Heart right ventricle (tissue), 16 donors: Measurements from ENCODE around the gene NAA11. TPM values are rescaled to one million over a fixed set of nuclear protein-coding genes. Genes with fewer than 3 reads are reported as not detected.

Experiments
- ATAC-seq, 8 donors: fragments of 200-7000 bp; cut with Tn5 transposase; one replicate each; pipeline ENCODE4 v1.9.1; 2020; ENCODE audit warnings: mild to moderate bottlenecking in 8 of 8, moderate library complexity in 8 of 8, moderate number of reproducible peaks in 1 of 8
- DNase-seq, 2 donors: peaks; one replicate each; pipeline ENCODE4 v3.0.0-alpha.2; 2020
- H3K27ac ChIP-seq, 10 donors: fragments of 200-600 bp; sonication (generic) in 2 of 10; one replicate each; pipeline versions ENCODE4 v1.5.0 to v1.8.0; 2020 to 2022; ENCODE audit warnings: mild to moderate bottlenecking in 3 of 10
- H3K27me3 ChIP-seq, 7 donors: fragments of 200-600 bp; one replicate each; pipeline ENCODE4 v1.8.0; 2021 to 2022; ENCODE audit warnings: mild to moderate bottlenecking in 2 of 7
- H3K36me3 ChIP-seq, 9 donors: fragments of 200-600 bp; sonication (generic) in 1 of 9; one replicate each; pipeline versions ENCODE4 v1.5.0 to v1.8.0; 2020 to 2022; ENCODE audit warnings: mild to moderate bottlenecking in 2 of 9
- H3K4me1 ChIP-seq, 9 donors: fragments of 200-600 bp; sonication (generic) in 1 of 9; one replicate each; pipeline versions ENCODE4 v1.5.0 to v1.8.0; 2020 to 2022; ENCODE audit warnings: mild to moderate bottlenecking in 4 of 9
- H3K4me3 ChIP-seq, 10 donors: fragments of 200-600 bp; sonication (generic) in 2 of 10; one replicate each; pipeline versions ENCODE4 v1.5.0 to v1.8.0; 2020 to 2022; ENCODE audit warnings: mild to moderate bottlenecking in 7 of 10, moderate library complexity in 2 of 10
- H3K9me3 ChIP-seq, 11 donors: fragments of 200-600 bp in 10 of 11; sonication (generic) in 2 of 11; one replicate each; pipeline versions ENCODE4 v1.5.0 to v1.8.0; 2013 to 2022; ENCODE audit warnings: mild to moderate bottlenecking in 2 of 11, control low read depth in 1 of 11, moderate library complexity in 1 of 11
- WGBS, 2 donors: extraction: QIAGEN DNeasy Blood & Tissue Kit; methylation state at CpG; one replicate each; pipeline ENCODE4 v1.1.7; 2013; ENCODE audit warnings: inconsistent platforms in 1 of 2; 5-methylcytosine and 5-hydroxymethylcytosine counted together
- intact Hi-C, 10 donors: fragments of 100-400 bp; cut with DNase I; formaldehyde crosslinking; loops; one replicate each; pipeline versions ENCODE4 v1.11.1 to v1.14.2; 2022
- polyA plus RNA-seq, 2 donors: library from polyadenylated mRNA; stranded (reverse); fragments of 200-250 nt; gene quantifications; one replicate each; pipeline ENCODE4 v1.2.3, GENCODE V29; 2013
- total RNA-seq, 10 donors: library from RNA; stranded (reverse); fragmentation: NEBNext Ultra II Directional in 3 of 10; extraction: Animal tissue kit (Norgen Biotek cat#: 25700) in 3 of 10; gene quantifications; one replicate each; pipeline versions ENCODE4 v1.2.1 to v1.2.4, GENCODE V29; 2021 to 2023
- TF ChIP-seq, protein P1 (sequence below), 9 donors: fragments of 200-600 bp; sonication (generic) in 2 of 9; IDR thresholded peaks; one replicate each; pipeline versions ENCODE4 v1.5.0 to v1.8.0; 2021 to 2022; ENCODE audit warnings: antibody characterized with exemption in 9 of 9, mild to moderate bottlenecking in 5 of 9, moderate library complexity in 1 of 9
- donor health status: Arrhythmogenic right ventricular cardiomyopathy.
- donor health status: ischemic (EF 13 %, LVEDD 7.1; RV severe dilation, severe dysfunction).
- donor health status: healthy with polysubstance abuse.
- donor health status: DM: no; HTN: yes; CAD: no.
- donor health status: DM: no; HTN: no; CAD: no.
- donor health status: ischemic (EF 25% LVEDD 6.9; RV normal size, moderate dysfunction).
- donor health status: ischemic (EF 25% LVEDD 5.7; RV mildly dilated, moderate dysfunction).
- donor health status: healthy.
- donor health status: DM: yes; HTN: yes; CAD: no.
- donor health status: Ischemic cardiomyopathy.
- donor health status: ischemic (EF 35%, LVEDD 5.7; RV mildly dilated, moderate dysfunction).
- donor health status: nonischemic (EF 11% LVEDD 7.7; RV severe dilation, severe dysfunction).
- donor health status: DM: yes; HTN: yes; CAD: no.
- donor health status: PGD.
- donor health status: ischemic (EF 29% LVEDD 5.4; RV normal size, mild dysfunction).
- donor health status: nonischemic (EF 23%, LVEDD 6.1; RV moderate dilation, normal function).

The NAA11 gene
- total and polyA plus RNA-seq, 12 donors = not detected

DNA sequence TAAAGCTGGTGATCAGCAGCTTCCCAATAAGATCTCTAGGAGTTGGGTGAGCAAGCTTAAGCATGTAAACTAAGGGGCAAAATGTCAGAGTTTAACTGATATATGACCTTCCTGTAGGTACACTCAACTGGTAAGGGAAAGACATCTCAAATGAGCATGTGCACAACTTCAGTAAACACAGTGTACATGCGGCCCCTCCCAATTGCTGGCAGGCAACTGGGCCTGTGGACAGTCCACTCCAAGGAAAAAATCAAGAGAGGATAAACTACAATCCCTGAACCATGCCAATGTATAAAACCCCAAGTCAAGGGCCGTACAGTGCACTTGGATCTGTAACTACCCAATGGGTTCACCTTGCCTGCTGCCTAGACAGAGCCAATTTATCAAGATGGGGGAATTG, 4.9 kb upstream of the NAA11 start:
- Histone ChIP-seq H3K4me1 (no peaks in the 10 kb centered on the region), H3K36me3 (no peaks in the 10 kb centered on the region), H3K27me3 (no peaks in the 10 kb centered on the region), H3K9me3 (no peaks in the 10 kb centered on the region), H3K27ac (no peak overlapping the region), H3K4me3 (no peak overlapping the region)
- DNase-seq (no peak), ATAC-seq (no peak)
- intact Hi-C loops = no loop called here
- TF ChIP-seq, protein P1, sequence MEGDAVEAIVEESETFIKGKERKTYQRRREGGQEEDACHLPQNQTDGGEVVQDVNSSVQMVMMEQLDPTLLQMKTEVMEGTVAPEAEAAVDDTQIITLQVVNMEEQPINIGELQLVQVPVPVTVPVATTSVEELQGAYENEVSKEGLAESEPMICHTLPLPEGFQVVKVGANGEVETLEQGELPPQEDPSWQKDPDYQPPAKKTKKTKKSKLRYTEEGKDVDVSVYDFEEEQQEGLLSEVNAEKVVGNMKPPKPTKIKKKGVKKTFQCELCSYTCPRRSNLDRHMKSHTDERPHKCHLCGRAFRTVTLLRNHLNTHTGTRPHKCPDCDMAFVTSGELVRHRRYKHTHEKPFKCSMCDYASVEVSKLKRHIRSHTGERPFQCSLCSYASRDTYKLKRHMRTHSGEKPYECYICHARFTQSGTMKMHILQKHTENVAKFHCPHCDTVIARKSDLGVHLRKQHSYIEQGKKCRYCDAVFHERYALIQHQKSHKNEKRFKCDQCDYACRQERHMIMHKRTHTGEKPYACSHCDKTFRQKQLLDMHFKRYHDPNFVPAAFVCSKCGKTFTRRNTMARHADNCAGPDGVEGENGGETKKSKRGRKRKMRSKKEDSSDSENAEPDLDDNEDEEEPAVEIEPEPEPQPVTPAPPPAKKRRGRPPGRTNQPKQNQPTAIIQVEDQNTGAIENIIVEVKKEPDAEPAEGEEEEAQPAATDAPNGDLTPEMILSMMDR (IDR thresholded peaks at IDR 0.05) = no peak
- WGBS, 2 donors = 86 to 87% methylated on average over 2 of the region's 2 CpGs

DNA sequence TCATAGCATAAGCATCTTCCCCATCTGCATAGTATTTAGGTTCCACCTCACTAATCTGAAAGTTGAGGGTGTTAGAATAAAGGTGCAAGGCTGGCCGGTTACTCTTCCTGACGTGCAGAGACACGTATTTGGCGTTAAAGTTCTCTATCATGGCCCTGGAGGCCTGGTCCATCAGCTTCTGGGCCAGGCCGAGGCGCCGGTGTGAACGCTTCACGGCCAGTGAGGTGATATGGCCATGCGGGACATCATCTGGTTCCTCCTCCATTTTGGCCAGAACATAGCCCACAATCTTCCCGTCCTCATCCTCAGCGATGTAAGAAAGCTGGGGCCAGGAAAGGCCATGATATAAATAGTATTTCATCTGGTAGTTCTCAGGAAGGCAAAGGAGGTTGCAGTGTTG, 425 bp downstream of the NAA11 start:
- WGBS, 2 donors = 91 to 93% methylated on average over 12 of the region's 12 CpGs
- no peak overlapping the region for H3K27ac ChIP-seq
- intact Hi-C loops = no loop called here

DNA sequence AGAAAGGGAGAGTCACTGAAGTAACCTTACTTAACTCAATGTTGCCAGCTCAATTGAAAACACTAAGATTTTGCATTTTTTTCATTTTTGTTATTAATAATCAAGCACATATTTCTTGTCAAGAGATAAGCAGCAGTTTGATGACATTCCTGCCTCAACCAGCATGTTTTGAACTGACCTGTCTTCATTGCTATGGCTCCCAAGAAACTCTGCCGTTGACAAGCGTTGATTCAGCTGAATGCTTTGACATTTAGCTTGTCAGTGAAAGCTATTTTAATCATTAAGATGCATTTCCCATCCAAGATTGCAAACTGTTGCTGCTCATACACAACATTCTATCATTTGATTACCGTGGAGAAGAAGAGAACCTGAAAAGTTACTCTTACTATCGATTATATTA, 5.9 kb downstream of the NAA11 start:
- intact Hi-C loops = no loop called here
- 44 to 45% methylated on average over 4 of the region's 4 CpGs for WGBS, 2 donors
- H3K36me3 ChIP-seq = no peaks in the 10 kb centered on the region

More for the DNA sequence above, 425 bp downstream of the NAA11 start:
- no peaks in the 10 kb centered on the region for H3K4me1 ChIP-seq
- no peaks in the 10 kb centered on the region for H3K27me3 ChIP-seq
- no peak overlapping the region for H3K4me3 ChIP-seq
- TF ChIP-seq, protein P1 (IDR thresholded peaks at IDR 0.05) = no peak
- DNase-seq = no peak
- ATAC-seq = no peak
- no peaks in the 10 kb centered on the region for H3K9me3 ChIP-seq
- H3K36me3 ChIP-seq = no peaks in the 10 kb centered on the region

DNA sequence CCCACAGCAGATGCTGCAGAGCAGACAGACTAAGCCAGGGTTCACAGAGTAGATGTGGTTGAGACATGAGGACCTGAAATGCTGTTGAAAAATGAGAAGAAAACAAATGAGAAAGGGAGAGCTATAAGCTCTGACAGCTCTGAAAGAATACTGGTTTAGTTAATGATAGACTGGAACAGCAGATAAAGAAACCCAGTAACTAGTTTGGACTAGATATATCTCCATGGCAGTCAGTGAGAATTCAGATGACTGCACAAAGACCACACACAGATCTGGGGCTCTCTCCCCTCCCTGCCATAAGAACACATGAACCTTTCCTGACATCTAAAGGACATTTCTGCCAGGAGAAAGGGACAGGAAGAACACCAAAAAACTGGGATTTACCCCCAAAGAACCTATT, 8.2 kb downstream of the NAA11 start:
- intact Hi-C loops = no loop called here
- no peak for DNase-seq

More for the DNA sequence above, 5.9 kb downstream of the NAA11 start:
- no peak overlapping the region for H3K4me3 ChIP-seq
- no peak for ATAC-seq
- TF ChIP-seq, protein P1 (IDR thresholded peaks at IDR 0.05) = no peak
- no peaks in the 10 kb centered on the region for H3K27me3 ChIP-seq
- no peaks in the 10 kb centered on the region for H3K4me1 ChIP-seq
- DNase-seq = no peak
- no peak overlapping the region for H3K27ac ChIP-seq
- no peaks in the 10 kb centered on the region for H3K9me3 ChIP-seq

More for the DNA sequence above, 8.2 kb downstream of the NAA11 start:
- Histone ChIP-seq H3K9me3 (no peaks in the 10 kb centered on the region), H3K36me3 (no peaks in the 10 kb centered on the region), H3K4me3 (no peak overlapping the region), H3K27me3 (no peaks in the 10 kb centered on the region), H3K4me1 (no peaks in the 10 kb centered on the region), H3K27ac (no peak overlapping the region)
- TF ChIP-seq, protein P1 (IDR thresholded peaks at IDR 0.05) = no peak
- ATAC-seq = no peak
